ENCODE measurements around the gene TNFAIP6. TPM values are rescaled to one million over a fixed set of nuclear protein-coding genes. Genes with fewer than 3 reads are reported as not detected.

TNFAIP6 gene
- total and polyA plus RNA-seq, 2 of the 8 experiments (the other 6 are each of a cell fraction or from before 2014, with no cell fraction given): 1.1 to 2.0 TPM

- TF ChIP-seq SIRT6 (IDR thresholded peaks at IDR 0.05; ENCODE audit: low read length): no peak
- TF ChIP-seq ATF3 (IDR thresholded peaks at IDR 0.05; ENCODE audit: insufficient read depth, low read depth, low read length): no peak
- TF ChIP-seq BACH1 (IDR thresholded peaks at IDR 0.05; ENCODE audit: low read length): no peak
Measured at GRCh38 chr2:151315381-151315903, 42.0 kb upstream of the TNFAIP6 start (continued).

All from H1 (cell line).